ENCODE data around the gene CDK5RAP2. TPM values are rescaled to one million over a fixed set of nuclear protein-coding genes. Genes with fewer than 3 reads are reported as not detected.

The CDK5RAP2 gene
- total and polyA plus RNA-seq, 9 of the 15 experiments (the other 6 are each of a cell fraction or from before 2014, with no cell fraction given), result 19.9 to 68.8 (median 42.2) TPM

DNA sequence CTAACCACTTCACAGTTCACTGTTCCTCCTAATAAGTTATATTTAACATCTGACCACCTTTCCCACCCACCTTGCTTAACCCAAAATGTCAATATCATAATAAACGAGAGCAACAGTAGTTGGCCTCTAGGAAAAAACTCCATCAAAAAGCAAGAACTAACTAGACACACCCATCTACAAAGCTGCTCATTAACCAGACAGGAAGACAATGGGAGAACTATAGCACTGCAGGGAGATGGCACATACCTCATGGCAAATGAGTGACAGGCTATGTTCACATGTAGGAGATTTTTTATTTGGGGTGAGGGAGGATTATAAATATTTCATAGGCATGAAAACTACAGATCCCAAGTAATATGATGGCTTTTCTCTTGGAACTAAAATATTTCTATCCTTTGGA, 23.6 kb upstream of the CDK5RAP2 start:
- in situ Hi-C loops (cut with MboI) (loop anchor here (25.0 kb wide), 1 partner anchor 334 kb away; the partner anchor contains the start of gene TRAF1), intact Hi-C loops (cut with micrococcal nuclease) (no loop called here)
- H3K79me2 ChIP-seq (ENCODE audit: control insufficient read depth, insufficient read depth, low read length), result no peaks in the 10 kb centered on the region
- ChIA-PET POLR2A (interaction anchor here (0.6 to 1.4 kb wide), 3 partner anchors 16 to 23 kb away, joined by 3 to 5 read pairs (median 3); no protein-coding TSS in a partner anchor), CTCF (ENCODE audit: low intra/inter-chr PET ratio) (no interaction called here)
- no peaks in the 10 kb centered on the region for H3K9me3 ChIP-seq (replicated peaks; ENCODE audit: control insufficient read depth, insufficient read depth, low read depth, low read length)
- H3K27me3 ChIP-seq (ENCODE audit: control insufficient read depth in 2 of 2, insufficient read depth in 2 of 2, low read length in 2 of 2), result no peaks in the 10 kb centered on the region
- no peaks in the 10 kb centered on the region for H3K36me3 ChIP-seq (ENCODE audit: control insufficient read depth, insufficient read depth, low read length)
- no TSS peak for BruUV-seq (replicated peaks)
- H3K9ac ChIP-seq (ENCODE audit: insufficient read depth in 1 of 2, low read depth in 2 of 2, low read length in 2 of 2), result no peak overlapping the region
- no peak for FAIRE-seq
- DNase-seq (ENCODE audit: extremely low read depth in 1 of 4, low spot score in 3 of 4), result no peak
- WGBS (ENCODE audit: insufficient coverage, low coverage, missing lambda C conversion rate), result 37% methylated on average over 1 of the region's 1 CpG
- no peak overlapping the region for H3K4me2 ChIP-seq (ENCODE audit: insufficient read depth, low read length)
- no peaks in the 10 kb centered on the region for H3K4me1 ChIP-seq (replicated peaks in 1 of 2; ENCODE audit: control insufficient read depth in 2 of 2, insufficient read depth in 2 of 2, low read length in 2 of 2)
- no peaks in the 10 kb centered on the region for H4K20me1 ChIP-seq (replicated peaks; ENCODE audit: control insufficient read depth, insufficient read depth, low read length)
- no peaks in the 10 kb centered on the region for H3K9me1 ChIP-seq (ENCODE audit: control insufficient read depth, insufficient read depth, low read length)
- ATAC-seq, result no peak
- H3K27ac ChIP-seq (ENCODE audit: extremely low read depth, low read depth, low read length), result no peak overlapping the region
- TF ChIP-seq, protein P1, sequence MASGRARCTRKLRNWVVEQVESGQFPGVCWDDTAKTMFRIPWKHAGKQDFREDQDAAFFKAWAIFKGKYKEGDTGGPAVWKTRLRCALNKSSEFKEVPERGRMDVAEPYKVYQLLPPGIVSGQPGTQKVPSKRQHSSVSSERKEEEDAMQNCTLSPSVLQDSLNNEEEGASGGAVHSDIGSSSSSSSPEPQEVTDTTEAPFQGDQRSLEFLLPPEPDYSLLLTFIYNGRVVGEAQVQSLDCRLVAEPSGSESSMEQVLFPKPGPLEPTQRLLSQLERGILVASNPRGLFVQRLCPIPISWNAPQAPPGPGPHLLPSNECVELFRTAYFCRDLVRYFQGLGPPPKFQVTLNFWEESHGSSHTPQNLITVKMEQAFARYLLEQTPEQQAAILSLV (tag; IDR thresholded peaks at IDR 0.05), result no peak
- no peak for TF ChIP-seq E2F3 (CRISPR knock-in tag; IDR thresholded peaks at IDR 0.05)
- TF ChIP-seq SAFB (IDR thresholded peaks at IDR 0.05; ENCODE audit: borderline replicate concordance, low read depth, low read length), result no peak
- TF ChIP-seq SPI1 (IDR thresholded peaks at IDR 0.05; ENCODE audit: borderline replicate concordance, low read depth, low read length), result no peak
- TF ChIP-seq ATF7 (IDR thresholded peaks at IDR 0.05), result no peak
- no peak for TF ChIP-seq ZNF518B (CRISPR knock-in tag; IDR thresholded peaks at IDR 0.05)
- TF ChIP-seq ZNF507 (tag; conservative IDR thresholded peaks at IDR 0.05), result no peak
- no peak for TF ChIP-seq NR2F6 (CRISPR knock-in tag; IDR thresholded peaks at IDR 0.05)
- TF ChIP-seq NR2C2 (CRISPR knock-in tag; IDR thresholded peaks at IDR 0.05), result no peak
- TF ChIP-seq NR2C2 (tag; IDR thresholded peaks at IDR 0.05), result no peak
- TF ChIP-seq ZNF655 (CRISPR knock-in tag; IDR thresholded peaks at IDR 0.05), result no peak
- no peak for TF ChIP-seq ZNF316 (IDR thresholded peaks at IDR 0.05)
- TF ChIP-seq NBN (IDR thresholded peaks at IDR 0.05; ENCODE audit: low read depth), result no peak
- no peak overlapping the region for H2AFZ ChIP-seq (ENCODE audit: low read depth, low read length)
- no peak overlapping the region for H3K4me3 ChIP-seq

Data from K562 (cell line).